HG03469 (cell line): ENCODE results near the gene MSL3B.

Source experiments
- ATAC-seq: cut with Tn5 transposase; IDR thresholded peaks from one replicate; pipeline ENCODE4 v1.9.1; 2021; ENCODE audit warnings: mild to moderate bottlenecking, moderate library complexity, moderate number of reproducible peaks; ENCODE audit not compliant: unreplicated experiment

MSL3B gene

GRCh38 chr2:233835230-233836186 lies 32.7 kb downstream of the MSL3B start:
- ATAC-seq, result no peak

- ATAC-seq, result no peak
These were observed 34.8 kb downstream of the MSL3B start for GRCh38 chr2:233833345-233833744.

- no peak for ATAC-seq
These were observed 35.3 kb downstream of the MSL3B start for GRCh38 chr2:233832869-233833311.

GRCh38 chr2:233832414-233832813 lies 35.8 kb downstream of the MSL3B start:
- ATAC-seq, result no peak

- no peak for ATAC-seq
These were observed 36.3 kb downstream of the MSL3B start for GRCh38 chr2:233831861-233832260.

GRCh38 chr2:233831011-233831721 lies 37.0 kb downstream of the MSL3B start:
- ATAC-seq, result no peak

GRCh38 chr2:233830111-233830802 lies 37.9 kb downstream of the MSL3B start:
- ATAC-seq, result no peak

GRCh38 chr2:233829193-233830110 lies 38.7 kb downstream of the MSL3B start:
- no peak for ATAC-seq

- ATAC-seq, result no peak
These were observed 39.5 kb downstream of the MSL3B start for GRCh38 chr2:233828546-233829192.

GRCh38 chr2:233824373-233824772 lies 43.8 kb downstream of the MSL3B start:
- ATAC-seq, result no peak

- no peak for ATAC-seq
These were observed 44.5 kb downstream of the MSL3B start for GRCh38 chr2:233823731-233824121.

GRCh38 chr2:233822781-233823730 lies 45.1 kb downstream of the MSL3B start:
- no peak for ATAC-seq

- ATAC-seq, result no peak
These were observed 46.0 kb downstream of the MSL3B start for GRCh38 chr2:233822101-233822771.

- no peak for ATAC-seq
These were observed 46.5 kb downstream of the MSL3B start for GRCh38 chr2:233821709-233822100.

- no peak for ATAC-seq
These were observed 47.0 kb downstream of the MSL3B start for GRCh38 chr2:233821196-233821595.

GRCh38 chr2:233820774-233821105 lies 47.4 kb downstream of the MSL3B start:
- no peak for ATAC-seq

- no peak for ATAC-seq
These were observed 48.1 kb downstream of the MSL3B start for GRCh38 chr2:233819884-233820773.
